HL-60 (cell line): Measurements from ENCODE around the gene FAM118A.

Source experiments
- GABPA ChIP-seq: IDR thresholded peaks from 2 replicates; pipeline ENCODE4 v1.6.1; 2012; ENCODE audit warnings: low read depth
- POLR2AphosphoS5 ChIP-seq: IDR thresholded peaks from 2 replicates; pipeline ENCODE4 v1.6.1; 2012; ENCODE audit warnings: low read depth
- REST ChIP-seq: IDR thresholded peaks from 2 replicates; pipeline ENCODE4 v1.6.1; 2012; ENCODE audit warnings: low read depth; ENCODE audit not compliant: insufficient replicate concordance
- TF ChIP-seq, protein P1 (sequence below): IDR thresholded peaks from one replicate; pipeline ENCODE4 v1.5.1; 2011; ENCODE audit warnings: low read length, control low read depth, inconsistent platforms; ENCODE audit not compliant: insufficient read depth

GRCh38 chr22:45294030-45294429, 15.7 kb upstream of the FAM118A start:
- TF ChIP-seq, protein P1, sequence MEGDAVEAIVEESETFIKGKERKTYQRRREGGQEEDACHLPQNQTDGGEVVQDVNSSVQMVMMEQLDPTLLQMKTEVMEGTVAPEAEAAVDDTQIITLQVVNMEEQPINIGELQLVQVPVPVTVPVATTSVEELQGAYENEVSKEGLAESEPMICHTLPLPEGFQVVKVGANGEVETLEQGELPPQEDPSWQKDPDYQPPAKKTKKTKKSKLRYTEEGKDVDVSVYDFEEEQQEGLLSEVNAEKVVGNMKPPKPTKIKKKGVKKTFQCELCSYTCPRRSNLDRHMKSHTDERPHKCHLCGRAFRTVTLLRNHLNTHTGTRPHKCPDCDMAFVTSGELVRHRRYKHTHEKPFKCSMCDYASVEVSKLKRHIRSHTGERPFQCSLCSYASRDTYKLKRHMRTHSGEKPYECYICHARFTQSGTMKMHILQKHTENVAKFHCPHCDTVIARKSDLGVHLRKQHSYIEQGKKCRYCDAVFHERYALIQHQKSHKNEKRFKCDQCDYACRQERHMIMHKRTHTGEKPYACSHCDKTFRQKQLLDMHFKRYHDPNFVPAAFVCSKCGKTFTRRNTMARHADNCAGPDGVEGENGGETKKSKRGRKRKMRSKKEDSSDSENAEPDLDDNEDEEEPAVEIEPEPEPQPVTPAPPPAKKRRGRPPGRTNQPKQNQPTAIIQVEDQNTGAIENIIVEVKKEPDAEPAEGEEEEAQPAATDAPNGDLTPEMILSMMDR: no peak
- TF ChIP-seq REST (no peak), POLR2AphosphoS5 (no peak), GABPA (no peak)
